H4 (cell line): ENCODE measurements around the gene E2F7. TPM values are rescaled to one million over a fixed set of nuclear protein-coding genes. Genes with fewer than 3 reads are reported as not detected.

Experiments used
- DNase-seq: peaks from one replicate; pipeline ENCODE4 v3.0.0-alpha.2; 2015; ENCODE audit warnings: low spot score
- total RNA-seq: library from RNA; depleted of rRNA; stranded (reverse); fragments of >200 nt; shearing (Covaris generic); gene quantifications from 2 replicates; pipeline ENCODE4 v1.2.3, GENCODE V29; 2014

E2F7 gene
- total RNA-seq, 1 experiment from 2014 or later, result 16.6 TPM

- no peak for DNase-seq
Observed at GRCh38 chr12:77064896-77065360, 441 bp downstream of the E2F7 start.

GRCh38 chr12:77062846-77063461, 2.4 kb downstream of the E2F7 start:
- DNase-seq, result peak; percentile 97

DNA sequence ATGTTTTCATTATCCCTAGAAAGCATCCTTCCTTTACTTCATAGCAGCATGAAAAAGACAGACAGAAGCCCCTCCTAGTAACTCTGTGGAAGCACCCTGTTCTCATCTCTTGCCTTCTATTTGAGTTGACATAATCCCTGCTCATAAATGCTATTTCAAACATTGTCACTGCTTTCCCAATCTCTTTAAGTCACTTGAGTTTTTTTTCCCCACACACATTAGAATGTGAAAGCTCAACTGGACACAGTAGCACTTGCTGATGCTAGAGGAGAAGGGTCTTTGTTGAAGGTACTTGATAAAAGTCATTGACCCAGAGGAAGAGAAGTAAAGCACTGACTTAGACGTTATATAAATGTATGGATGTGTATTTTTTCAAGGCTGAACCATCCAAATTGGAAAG, 3.0 kb downstream of the E2F7 start:
- DNase-seq, result no peak

GRCh38 chr12:77060883-77061240, 4.5 kb downstream of the E2F7 start:
- DNase-seq, result no peak

- no peak for DNase-seq
Observed at GRCh38 chr12:77060136-77060882, 5.1 kb downstream of the E2F7 start.

DNA sequence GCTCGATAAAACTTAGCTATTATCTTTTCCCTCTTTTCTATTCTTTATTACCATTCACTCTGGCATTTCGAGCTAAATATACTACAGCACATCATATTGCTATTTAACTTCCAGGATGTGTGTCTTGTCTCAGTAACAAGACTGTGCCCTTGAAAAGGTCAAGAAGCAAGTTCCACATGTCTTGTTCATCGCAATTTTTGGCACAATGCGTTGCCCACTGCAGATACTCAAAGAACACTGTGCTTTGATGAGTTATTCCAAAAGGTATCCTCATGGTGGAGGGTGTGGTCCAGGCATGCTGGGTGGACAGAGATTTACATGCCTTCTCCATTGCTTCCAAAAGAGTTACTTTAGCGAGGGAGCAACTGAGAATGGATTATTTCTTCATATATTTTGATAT, 6.6 kb downstream of the E2F7 start:
- DNase-seq, result no peak

DNA sequence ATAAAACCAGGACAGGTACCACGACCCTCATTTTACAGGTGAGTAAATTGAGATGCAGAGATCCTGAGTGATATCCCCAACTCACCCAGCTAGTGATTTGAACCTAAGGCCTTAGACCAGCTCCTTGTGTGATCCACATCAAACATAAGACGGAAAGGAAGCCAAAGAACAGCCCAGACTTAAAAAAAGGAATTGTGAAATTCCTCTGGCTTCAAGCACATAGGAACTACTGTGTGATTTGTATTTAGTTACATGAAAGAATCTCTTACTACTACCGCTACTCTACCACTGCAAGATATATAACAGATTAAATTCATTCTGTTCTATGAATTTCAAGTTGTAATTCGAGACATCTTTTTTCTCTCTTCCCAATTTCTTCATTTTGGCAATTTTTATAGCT, 10.5 kb downstream of the E2F7 start:
- DNase-seq, result no peak

GRCh38 chr12:77053259-77053658, 12.1 kb downstream of the E2F7 start:
- DNase-seq, result no peak

GRCh38 chr12:77049767-77050353, 15.5 kb downstream of the E2F7 start:
- peak; percentile 69 for DNase-seq

DNA sequence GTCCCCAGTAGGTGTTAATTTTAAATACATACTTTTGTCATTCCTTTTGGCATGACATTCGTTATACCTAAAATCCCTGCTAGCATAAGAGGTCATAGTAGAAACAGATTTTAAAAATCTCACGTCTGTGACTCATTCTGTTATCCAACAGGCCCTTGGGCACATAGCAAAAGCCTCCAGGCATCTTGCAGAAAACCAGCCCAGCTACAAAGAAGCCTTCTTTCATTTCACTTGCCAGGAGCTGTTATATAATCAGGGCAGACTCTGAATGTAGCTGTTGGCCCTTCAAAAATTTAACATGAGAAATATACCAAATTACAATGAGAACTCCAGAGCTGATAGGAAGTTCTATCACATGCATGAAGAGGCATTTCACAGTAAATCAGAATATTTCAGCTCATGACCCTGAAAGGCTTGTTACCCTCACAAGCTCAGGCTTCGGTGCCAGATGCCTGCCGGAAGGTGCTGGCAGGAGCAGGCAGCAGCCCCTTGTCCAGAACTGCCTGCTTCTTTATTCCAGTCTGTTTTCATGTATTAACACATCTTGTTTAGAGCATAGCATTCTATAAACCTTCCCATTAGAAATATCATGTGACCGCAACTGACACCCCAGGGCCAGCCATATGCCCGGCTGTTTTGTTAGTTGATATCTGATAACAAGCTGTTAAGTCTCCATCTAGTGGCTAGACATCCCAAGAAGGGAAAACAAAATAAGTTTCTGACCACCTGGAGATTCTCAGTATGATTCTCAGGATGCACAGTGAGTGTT, 17.8 kb downstream of the E2F7 start:
- DNase-seq, result no peak

DNA sequence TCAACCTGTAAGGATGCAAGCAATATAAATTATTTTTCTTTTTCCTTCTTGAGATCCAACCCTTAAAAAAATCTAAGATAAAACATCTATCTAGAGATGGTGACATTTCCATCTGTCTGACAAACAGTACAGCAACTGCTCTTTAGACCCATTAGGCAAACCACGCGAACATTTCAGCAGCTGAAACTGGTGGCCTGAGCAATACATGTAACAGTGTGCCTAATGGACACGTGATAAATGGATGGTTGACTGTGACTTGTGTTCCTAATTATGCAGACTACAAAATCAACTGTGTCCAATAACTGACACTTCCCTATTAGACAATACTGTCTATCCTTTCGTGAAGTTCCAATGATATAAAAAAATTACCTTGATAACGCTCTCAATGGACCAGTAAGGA, 18.9 kb downstream of the E2F7 start:
- no peak for DNase-seq

- DNase-seq, result no peak
Observed at GRCh38 chr12:77045183-77045582, 20.2 kb downstream of the E2F7 start.

DNA sequence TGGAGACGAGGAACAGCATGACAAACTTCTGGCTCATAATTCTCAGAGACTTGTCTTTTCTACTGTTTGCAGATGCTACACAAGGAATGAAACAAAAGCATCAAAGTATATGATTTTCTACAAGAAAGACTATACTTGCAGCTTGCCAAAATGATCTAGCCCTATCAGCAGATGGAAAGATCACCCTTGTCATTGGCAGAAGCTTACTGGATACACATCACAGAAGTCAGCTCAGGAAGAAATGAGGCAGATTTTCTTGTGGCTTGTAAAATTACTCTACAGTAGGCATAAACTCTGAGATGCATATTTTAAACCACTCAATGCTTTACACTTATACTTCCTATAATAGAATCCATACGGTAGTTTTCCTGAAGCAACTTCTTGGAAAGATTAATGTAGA, 20.6 kb downstream of the E2F7 start:
- no peak for DNase-seq

- DNase-seq, result no peak
Observed at GRCh38 chr12:77042833-77043232, 22.5 kb downstream of the E2F7 start.

- DNase-seq, result no peak
Observed at GRCh38 chr12:77040231-77040630, 25.1 kb downstream of the E2F7 start.

GRCh38 chr12:77035226-77035625, 30.1 kb downstream of the E2F7 start:
- no peak for DNase-seq

DNA sequence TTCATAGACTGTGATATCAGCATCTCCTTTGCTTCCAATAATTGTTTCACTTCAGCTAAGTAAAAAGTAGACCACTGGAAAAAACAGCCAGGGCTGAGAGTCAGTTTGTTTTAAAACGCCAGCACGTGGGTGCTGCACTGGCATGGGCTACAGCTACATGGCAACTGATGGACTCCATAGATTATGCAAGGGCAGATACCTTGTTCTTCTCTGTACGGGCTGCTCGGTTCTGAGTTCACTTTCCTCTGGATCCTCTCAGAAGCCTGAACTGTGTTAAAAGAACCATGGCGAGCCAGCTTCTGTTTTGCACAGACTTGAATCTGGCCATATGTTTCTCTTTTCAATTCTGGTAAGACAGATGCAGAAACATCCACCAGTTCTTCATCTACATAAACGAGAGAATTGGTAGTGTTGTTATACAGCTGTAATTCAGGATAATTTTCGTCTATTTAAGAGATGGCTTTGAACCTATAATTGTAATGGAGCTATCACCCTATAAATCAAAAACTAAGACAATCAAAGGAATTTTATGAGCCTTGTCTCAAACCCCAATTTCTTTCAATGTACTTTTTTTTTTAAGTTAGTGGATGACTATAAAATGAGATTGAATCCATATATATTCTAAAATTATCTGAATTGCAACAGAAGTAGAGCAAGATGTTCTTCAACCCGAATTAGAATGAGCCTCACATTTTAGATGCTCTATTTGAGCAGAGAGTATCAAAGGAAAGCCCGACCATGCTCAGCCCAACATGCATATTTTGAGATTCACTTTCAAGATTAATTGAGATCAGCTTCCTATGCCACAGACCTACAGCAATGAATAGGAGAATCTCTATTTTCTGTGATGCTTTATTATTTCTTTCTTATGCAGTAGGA, 31.5 kb downstream of the E2F7 start:
- DNase-seq, result no peak

DNA sequence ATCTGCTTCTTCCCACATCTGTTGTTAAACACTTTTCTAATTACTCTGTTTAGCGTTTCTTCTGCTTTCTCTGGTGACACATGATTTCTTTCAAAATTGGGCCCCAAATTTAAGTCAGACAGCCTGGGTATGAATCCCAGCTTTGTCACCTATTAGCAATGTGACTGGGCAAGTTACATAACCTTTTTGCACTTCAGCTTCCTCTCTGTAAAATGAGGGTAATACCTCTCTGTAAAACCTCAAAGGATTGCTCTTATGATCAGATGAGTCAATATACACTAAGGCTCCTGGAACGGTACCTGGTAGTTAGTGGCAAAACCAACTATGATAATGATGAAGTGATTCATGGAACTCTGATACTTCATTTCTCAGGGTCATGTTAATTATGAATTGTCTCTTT, 33.0 kb downstream of the E2F7 start:
- no peak for DNase-seq

DNA sequence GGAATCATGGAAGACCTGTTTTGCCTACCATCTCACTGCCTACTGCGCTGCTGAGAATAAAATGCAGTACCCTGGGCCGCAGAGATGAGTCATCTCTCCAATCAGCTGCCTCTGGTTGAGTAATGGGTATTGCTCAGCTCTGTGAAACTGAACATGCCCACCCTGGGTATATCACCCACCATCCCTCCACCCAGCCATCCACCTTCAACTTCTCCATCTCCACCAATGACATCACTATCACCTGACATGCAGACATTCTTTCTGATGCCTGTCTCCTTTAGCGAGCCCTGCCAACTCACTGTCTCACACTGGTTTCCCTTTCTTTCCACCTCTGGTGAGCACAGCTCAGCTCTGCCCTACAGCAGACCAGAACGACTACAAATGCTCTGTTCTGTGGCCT, 33.6 kb downstream of the E2F7 start:
- peak; percentile 27 for DNase-seq

DNA sequence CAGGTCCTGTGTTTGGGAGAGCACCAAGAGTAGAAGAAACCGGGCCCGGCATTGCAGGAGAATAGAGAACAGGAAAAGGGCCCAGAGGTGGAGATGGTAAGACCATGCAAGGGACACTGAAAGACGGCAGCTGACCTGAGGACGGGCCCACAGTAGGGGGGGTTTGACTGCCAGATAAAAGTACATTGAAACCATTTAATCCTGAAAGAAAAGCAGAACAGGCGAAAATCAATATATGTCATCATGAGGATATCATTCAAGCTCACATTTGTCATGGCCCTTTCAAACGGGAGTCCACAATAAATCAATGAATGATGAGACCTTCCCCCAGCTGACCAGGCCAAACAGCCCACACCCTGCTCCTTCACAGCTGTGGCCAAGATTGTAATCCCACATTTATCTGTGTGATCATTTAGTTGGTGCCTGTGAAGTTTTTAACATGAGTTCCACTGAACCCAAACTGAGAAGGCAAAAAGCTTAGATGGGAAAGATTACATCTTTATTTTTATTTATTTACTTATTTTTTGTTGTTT, 39.5 kb downstream of the E2F7 start:
- DNase-seq, result no peak

- DNase-seq, result no peak
Observed at GRCh38 chr12:77023501-77023900, 41.9 kb downstream of the E2F7 start.
